Neural progenitor cell (in vitro differentiated cells): ENCODE data around the gene CAPZA1. TPM values are rescaled to one million over a fixed set of nuclear protein-coding genes. Genes with fewer than 3 reads are reported as not detected.

Experiments used
- DNase-seq: peaks from one replicate; pipeline ENCODE4 v3.0.0-alpha.2; 2016; ENCODE audit warnings: low spot score
- H2AFZ ChIP-seq: fragments of 200-600 bp; sonication (generic); replicated peaks from 2 replicates; pipeline ENCODE4 v1.6.1; 2016; ENCODE audit warnings: antibody characterized with exemption
- H3F3A ChIP-seq: fragments of 200-600 bp; sonication (generic); 2 replicates; pipeline ENCODE4 v1.6.1; 2016; ENCODE audit warnings: antibody characterized with exemption, low read depth
- H3K27ac ChIP-seq: fragments of 200-600 bp; sonication (generic); 2 replicates; pipeline ENCODE4 v1.5.1; 2016; ENCODE audit warnings: mild to moderate bottlenecking
- H3K27me3 ChIP-seq: fragments of 200-600 bp; sonication (generic); 2 replicates; pipeline ENCODE4 v1.6.1; 2016; ENCODE audit warnings: mild to moderate bottlenecking, moderate library complexity
- H3K36me3 ChIP-seq: fragments of 200-600 bp; sonication (generic); 2 replicates; pipeline ENCODE4 v1.5.1; 2016
- H3K4me1 ChIP-seq: fragments of 200-600 bp; sonication (generic); 2 replicates; pipeline ENCODE4 v1.6.1; 2016; ENCODE audit warnings: mixed run types
- H3K4me2 ChIP-seq: fragments of 200-600 bp; sonication (generic); 2 replicates; pipeline ENCODE4 v1.6.1; 2016
- H3K4me3 ChIP-seq: fragments of 200-600 bp; sonication (generic); 2 replicates; pipeline ENCODE4 v1.5.1; 2016
- H3K79me2 ChIP-seq: fragments of 200-600 bp; sonication (generic); 2 replicates; pipeline ENCODE4 v1.6.1; 2016; ENCODE audit warnings: low read depth
- H3K9ac ChIP-seq: fragments of 200-600 bp; sonication (generic); 2 replicates; pipeline ENCODE4 v1.6.1; 2016
- H3K9me3 ChIP-seq: fragments of 200-600 bp; sonication (generic); 2 replicates; pipeline ENCODE4 v1.5.1; 2016; ENCODE audit warnings: low read depth
- H4K20me1 ChIP-seq: fragments of 200-600 bp; sonication (generic); 2 replicates; pipeline ENCODE4 v1.6.1; 2016; ENCODE audit warnings: low read depth
- H3K27ac Mint-ChIP-seq: 3 replicates; pipeline ENCODE4 v1.8.0; 2021; ENCODE audit warnings: mixed read lengths
- H3K27me3 Mint-ChIP-seq: 2 replicates; pipeline ENCODE4 v1.8.0; 2022; ENCODE audit warnings: low read depth, mild to moderate bottlenecking, inconsistent platforms, moderate library complexity, mixed read lengths; ENCODE audit not compliant: insufficient read depth
- H3K36me3 Mint-ChIP-seq: 3 replicates; pipeline ENCODE4 v1.8.0; 2021; ENCODE audit warnings: mixed read lengths
- H3K4me1 Mint-ChIP-seq: 3 replicates; pipeline ENCODE4 v1.8.0; 2021; ENCODE audit warnings: mixed read lengths
- H3K4me3 Mint-ChIP-seq: 3 replicates; pipeline ENCODE4 v1.8.0; 2021; ENCODE audit warnings: mild to moderate bottlenecking, moderate library complexity, mixed read lengths
- H3K9me3 Mint-ChIP-seq: 3 replicates; pipeline ENCODE4 v1.8.0; 2020; ENCODE audit warnings: mixed read lengths
- EZH2 ChIP-seq: fragments of 200-600 bp; sonication (generic); IDR thresholded peaks from 2 replicates; pipeline ENCODE4 v1.6.1; 2017; ENCODE audit warnings: antibody characterized with exemption, mild to moderate bottlenecking, moderate library complexity
- EZH2phosphoT487 ChIP-seq: fragments of 200-600 bp; sonication (generic); IDR thresholded peaks from 2 replicates; pipeline ENCODE4 v1.6.1; 2017; ENCODE audit warnings: antibody characterized with exemption
- small RNA-seq: library from RNA; depleted of rRNA; stranded (forward); fragments of <200 nt; gene quantifications from one replicate; pipeline ENCODE3, GENCODE V24; 2015
- total RNA-seq: library from RNA; depleted of rRNA; stranded (reverse); fragments of >200 nt; gene quantifications from 2 replicates; pipeline ENCODE4 v1.2.3, GENCODE V29; 2015; ENCODE audit warnings: low replicate concordance
- TF ChIP-seq, protein P1 (sequence below): fragments of 200-600 bp; sonication (generic); IDR thresholded peaks from 2 replicates; pipeline ENCODE4 v1.5.1; 2017; ENCODE audit warnings: antibody characterized with exemption, mild to moderate bottlenecking

Gene CAPZA1
- total RNA-seq, 1 donor from 2014 or later = 218 TPM

DNA sequence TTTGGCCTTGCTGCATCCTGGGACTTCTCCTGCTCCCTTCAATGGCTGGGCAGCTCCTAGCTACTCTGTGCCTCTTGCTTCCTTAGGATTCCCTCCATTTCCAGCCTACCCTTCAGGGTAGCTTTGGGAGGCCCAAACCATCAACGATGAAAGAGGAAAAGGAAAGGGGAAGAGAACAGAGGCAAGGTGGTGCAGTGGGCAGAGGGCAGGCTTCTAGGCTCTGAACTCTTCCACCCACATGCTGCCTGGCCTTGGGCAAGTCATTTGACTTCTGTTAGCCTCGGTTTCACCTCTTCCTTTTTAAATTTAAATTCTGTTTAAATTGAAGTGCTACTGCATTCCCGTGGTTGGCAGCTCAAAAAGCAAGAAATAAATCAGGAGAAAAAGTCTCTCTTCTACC lies 101.2 kb downstream of the CAPZA1 start:
- Histone ChIP-seq H3K9ac (no peak overlapping the region), H4K20me1 (peaks cover 4% of the 10 kb centered on the region), H3K4me3 (no peak overlapping the region), H3K27me3 (peaks cover 44% of the 10 kb centered on the region), H3K4me2 (no peak overlapping the region), H3K4me1 (peaks cover 22% of the 10 kb centered on the region), H3K79me2 (no peaks in the 10 kb centered on the region), H3F3A (peaks cover 21% of the 10 kb centered on the region), H3K9me3 (no peaks in the 10 kb centered on the region), H3K27ac (no peak overlapping the region), H2AFZ (no peak overlapping the region), H3K36me3 (no peaks in the 10 kb centered on the region)
- no peaks in the 10 kb centered on the region for H3K36me3 Mint-ChIP-seq
- H3K9me3 Mint-ChIP-seq = no peaks in the 10 kb centered on the region
- H3K4me3 Mint-ChIP-seq = no peak overlapping the region
- H3K27ac Mint-ChIP-seq = no peak overlapping the region
- DNase-seq = no peak
- peaks cover 26% of the 10 kb centered on the region for H3K4me1 Mint-ChIP-seq
- peaks cover 27% of the 10 kb centered on the region for H3K27me3 Mint-ChIP-seq
- TF ChIP-seq, protein P1, sequence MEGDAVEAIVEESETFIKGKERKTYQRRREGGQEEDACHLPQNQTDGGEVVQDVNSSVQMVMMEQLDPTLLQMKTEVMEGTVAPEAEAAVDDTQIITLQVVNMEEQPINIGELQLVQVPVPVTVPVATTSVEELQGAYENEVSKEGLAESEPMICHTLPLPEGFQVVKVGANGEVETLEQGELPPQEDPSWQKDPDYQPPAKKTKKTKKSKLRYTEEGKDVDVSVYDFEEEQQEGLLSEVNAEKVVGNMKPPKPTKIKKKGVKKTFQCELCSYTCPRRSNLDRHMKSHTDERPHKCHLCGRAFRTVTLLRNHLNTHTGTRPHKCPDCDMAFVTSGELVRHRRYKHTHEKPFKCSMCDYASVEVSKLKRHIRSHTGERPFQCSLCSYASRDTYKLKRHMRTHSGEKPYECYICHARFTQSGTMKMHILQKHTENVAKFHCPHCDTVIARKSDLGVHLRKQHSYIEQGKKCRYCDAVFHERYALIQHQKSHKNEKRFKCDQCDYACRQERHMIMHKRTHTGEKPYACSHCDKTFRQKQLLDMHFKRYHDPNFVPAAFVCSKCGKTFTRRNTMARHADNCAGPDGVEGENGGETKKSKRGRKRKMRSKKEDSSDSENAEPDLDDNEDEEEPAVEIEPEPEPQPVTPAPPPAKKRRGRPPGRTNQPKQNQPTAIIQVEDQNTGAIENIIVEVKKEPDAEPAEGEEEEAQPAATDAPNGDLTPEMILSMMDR = no peak
- TF ChIP-seq EZH2phosphoT487 = no peak
- TF ChIP-seq EZH2 = no peak

Small RNA genes within 50 kb of the gene (small RNA-seq; reads per million reads assigned to genes)
- gene RNU7-70P = not detected

Other genes starting within 250 kb of the CAPZA1 start
- gene CTTNBP2NL, start 223.6 kb upstream of the CAPZA1 start, total RNA-seq = 23.2 and 27.2 TPM in 2 replicates
- gene WNT2B, start 110.9 kb upstream of the CAPZA1 start, total RNA-seq = 1.6 and 2.9 TPM in 2 replicates
- 18.7 and 26.1 TPM in 2 replicates for gene ST7L, start 691 bp upstream of the CAPZA1 start, total RNA-seq
- 47.5 and 92.2 TPM in 2 replicates for gene MOV10, start 54.8 kb downstream of the CAPZA1 start, total RNA-seq
- 36.3 and 41.8 TPM in 2 replicates for gene RHOC, start 87.3 kb downstream of the CAPZA1 start, total RNA-seq
- gene PPM1J, start 95.5 kb downstream of the CAPZA1 start, total RNA-seq = 1.8 and 2.7 TPM in 2 replicates